SU-DHL-6 (cell line): ENCODE results near the gene LGALS4.

ENCODE experiments used
- EZH2phosphoT487 ChIP-seq: fragments of 200-600 bp; sonication (generic), shearing (Covaris generic); conservative IDR thresholded peaks from 2 replicates; pipeline ENCODE4 v1.6.1; 2018; ENCODE audit warnings: mild to moderate bottlenecking, antibody characterized with exemption, low read length, moderate library complexity, mixed read lengths
- TF ChIP-seq, protein P1 (sequence below): fragments of 200-600 bp; sonication (generic); IDR thresholded peaks from one replicate; pipeline ENCODE4 v1.5.1; 2017; ENCODE audit warnings: antibody characterized with exemption, mild to moderate bottlenecking, low read length, moderate library complexity; ENCODE audit not compliant: insufficient read depth, poor library complexity, severe bottlenecking

DNA sequence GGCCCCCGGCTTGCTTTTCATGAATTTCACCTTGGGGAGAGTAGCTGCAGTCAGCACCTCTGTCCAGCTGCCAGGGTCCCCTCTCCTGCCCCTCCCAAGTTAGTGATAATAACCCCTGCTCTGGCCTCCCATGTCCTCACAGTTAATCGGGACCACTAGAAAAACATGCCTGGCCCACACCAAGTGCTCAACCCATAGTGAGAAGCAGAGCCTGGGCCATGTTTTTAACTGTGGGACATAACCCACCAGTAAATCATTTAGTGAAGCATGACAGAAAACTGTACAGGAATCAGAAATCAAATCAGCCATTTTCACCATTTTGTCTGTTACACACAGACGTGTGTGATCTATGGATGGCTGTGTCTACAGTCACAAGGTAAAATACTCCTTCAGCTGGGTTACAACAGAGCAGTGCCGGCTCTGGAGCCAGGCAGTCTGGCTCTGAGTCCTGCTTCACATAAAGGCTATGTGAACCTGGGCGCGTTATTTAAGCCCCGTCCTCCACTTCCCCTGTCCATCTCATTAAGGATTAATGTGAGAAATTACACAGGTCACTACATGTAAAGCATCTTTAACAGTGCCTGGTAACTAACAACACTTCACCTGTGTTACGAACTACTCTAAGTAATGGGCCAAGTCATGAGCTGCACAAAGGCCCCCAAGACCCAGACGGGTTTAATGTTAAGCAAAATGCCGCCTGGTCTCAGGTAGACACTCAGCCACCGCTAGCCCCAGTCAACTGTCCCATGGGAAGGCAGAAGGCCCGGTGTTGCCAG lies 26.4 kb upstream of the LGALS4 start:
- TF ChIP-seq EZH2phosphoT487, result no peak
- TF ChIP-seq, protein P1, sequence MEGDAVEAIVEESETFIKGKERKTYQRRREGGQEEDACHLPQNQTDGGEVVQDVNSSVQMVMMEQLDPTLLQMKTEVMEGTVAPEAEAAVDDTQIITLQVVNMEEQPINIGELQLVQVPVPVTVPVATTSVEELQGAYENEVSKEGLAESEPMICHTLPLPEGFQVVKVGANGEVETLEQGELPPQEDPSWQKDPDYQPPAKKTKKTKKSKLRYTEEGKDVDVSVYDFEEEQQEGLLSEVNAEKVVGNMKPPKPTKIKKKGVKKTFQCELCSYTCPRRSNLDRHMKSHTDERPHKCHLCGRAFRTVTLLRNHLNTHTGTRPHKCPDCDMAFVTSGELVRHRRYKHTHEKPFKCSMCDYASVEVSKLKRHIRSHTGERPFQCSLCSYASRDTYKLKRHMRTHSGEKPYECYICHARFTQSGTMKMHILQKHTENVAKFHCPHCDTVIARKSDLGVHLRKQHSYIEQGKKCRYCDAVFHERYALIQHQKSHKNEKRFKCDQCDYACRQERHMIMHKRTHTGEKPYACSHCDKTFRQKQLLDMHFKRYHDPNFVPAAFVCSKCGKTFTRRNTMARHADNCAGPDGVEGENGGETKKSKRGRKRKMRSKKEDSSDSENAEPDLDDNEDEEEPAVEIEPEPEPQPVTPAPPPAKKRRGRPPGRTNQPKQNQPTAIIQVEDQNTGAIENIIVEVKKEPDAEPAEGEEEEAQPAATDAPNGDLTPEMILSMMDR, result no peak
